Endothelial cell of umbilical vein (primary cell): ENCODE data around the gene ST3GAL5.

Experiments used
- EZH2 ChIP-seq: IDR thresholded peaks from 2 replicates; pipeline ENCODE4 v1.6.1; 2012; ENCODE audit warnings: borderline replicate concordance, low read depth, mild to moderate bottlenecking, moderate library complexity, low read length, inconsistent platforms; ENCODE audit not compliant: severe bottlenecking
- FOS ChIP-seq: IDR thresholded peaks from 2 replicates; pipeline ENCODE4 v1.6.1; 2011; ENCODE audit warnings: mild to moderate bottlenecking, low read length, moderate library complexity, borderline replicate concordance; ENCODE audit not compliant: insufficient read depth
- JUN ChIP-seq: IDR thresholded peaks from 2 replicates; pipeline ENCODE4 v1.6.1; 2011; ENCODE audit warnings: borderline replicate concordance, low read depth; ENCODE audit not compliant: insufficient read length, insufficient read depth
- POLR2A ChIP-seq: IDR thresholded peaks from 2 replicates; pipeline ENCODE4 v1.6.1; 2012; ENCODE audit warnings: low read depth, mild to moderate bottlenecking, control low read depth, low read length
- POLR2AphosphoS5 ChIP-seq: IDR thresholded peaks from 2 replicates; pipeline ENCODE4 v1.6.1; 2012; ENCODE audit warnings: low read depth, mild to moderate bottlenecking, control low read depth, low read length, moderate library complexity; ENCODE audit not compliant: insufficient read depth
- TF ChIP-seq, protein P1 (sequence below), 2 donors: IDR thresholded peaks; 1 replicate in 1 of 2; 2 replicates in 1 of 2; pipeline ENCODE4 v1.5.1; 2011; ENCODE audit warnings: low read length in 2 of 2, mild to moderate bottlenecking in 2 of 2, moderate library complexity in 2 of 2, control low read depth in 1 of 2, inconsistent platforms in 1 of 2, low read depth in 1 of 2; ENCODE audit not compliant: insufficient read depth in 1 of 2; ENCODE audit errors: extremely low read depth in 1 of 2
- TF ChIP-seq, protein P2 (sequence below): IDR thresholded peaks from 2 replicates; pipeline ENCODE4 v1.6.1; 2011; ENCODE audit not compliant: insufficient read depth, insufficient read length

DNA sequence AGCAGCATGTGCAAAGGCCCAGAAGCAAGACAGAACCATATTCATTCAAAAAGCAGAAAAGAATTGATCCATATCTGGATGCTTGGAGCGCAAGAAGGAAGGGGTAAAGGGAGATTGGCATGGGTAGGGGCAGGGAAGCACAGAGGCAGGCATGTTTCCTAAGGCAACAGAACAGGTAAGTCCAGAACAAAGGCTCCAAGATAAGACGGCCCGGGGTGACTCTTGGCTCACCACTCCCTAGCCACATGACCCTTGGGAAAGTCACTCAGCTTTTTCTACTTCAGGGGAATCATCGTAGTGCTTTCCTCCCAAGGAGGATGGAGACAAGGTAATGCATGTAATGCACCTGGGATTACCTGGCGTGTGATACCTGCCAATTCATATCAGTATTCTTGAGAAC is 37.7 kb upstream of the ST3GAL5 start:
- TF ChIP-seq POLR2AphosphoS5, result no peak
- TF ChIP-seq FOS, result no peak
- no peak for TF ChIP-seq EZH2
- TF ChIP-seq, protein P1, sequence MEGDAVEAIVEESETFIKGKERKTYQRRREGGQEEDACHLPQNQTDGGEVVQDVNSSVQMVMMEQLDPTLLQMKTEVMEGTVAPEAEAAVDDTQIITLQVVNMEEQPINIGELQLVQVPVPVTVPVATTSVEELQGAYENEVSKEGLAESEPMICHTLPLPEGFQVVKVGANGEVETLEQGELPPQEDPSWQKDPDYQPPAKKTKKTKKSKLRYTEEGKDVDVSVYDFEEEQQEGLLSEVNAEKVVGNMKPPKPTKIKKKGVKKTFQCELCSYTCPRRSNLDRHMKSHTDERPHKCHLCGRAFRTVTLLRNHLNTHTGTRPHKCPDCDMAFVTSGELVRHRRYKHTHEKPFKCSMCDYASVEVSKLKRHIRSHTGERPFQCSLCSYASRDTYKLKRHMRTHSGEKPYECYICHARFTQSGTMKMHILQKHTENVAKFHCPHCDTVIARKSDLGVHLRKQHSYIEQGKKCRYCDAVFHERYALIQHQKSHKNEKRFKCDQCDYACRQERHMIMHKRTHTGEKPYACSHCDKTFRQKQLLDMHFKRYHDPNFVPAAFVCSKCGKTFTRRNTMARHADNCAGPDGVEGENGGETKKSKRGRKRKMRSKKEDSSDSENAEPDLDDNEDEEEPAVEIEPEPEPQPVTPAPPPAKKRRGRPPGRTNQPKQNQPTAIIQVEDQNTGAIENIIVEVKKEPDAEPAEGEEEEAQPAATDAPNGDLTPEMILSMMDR (IDR thresholded peaks at IDR 0.05; ENCODE audit: extremely low read depth in 1 of 2, insufficient read depth in 1 of 2, low read depth in 1 of 2, low read length in 2 of 2), result no peak
- TF ChIP-seq, protein P2, sequence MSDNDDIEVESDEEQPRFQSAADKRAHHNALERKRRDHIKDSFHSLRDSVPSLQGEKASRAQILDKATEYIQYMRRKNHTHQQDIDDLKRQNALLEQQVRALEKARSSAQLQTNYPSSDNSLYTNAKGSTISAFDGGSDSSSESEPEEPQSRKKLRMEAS, result no peak
- no peak for TF ChIP-seq POLR2A
- no peak for TF ChIP-seq JUN
